HS-5 (cell line): ENCODE results near the gene TIAL1.
"Not testable (repeated sequence)": the region's sequence is repeated elsewhere in the genome, so short reads cannot be mapped to it uniquely, and the experiment has no call there.

ENCODE experiments used
- DNase-seq: peaks from one replicate; pipeline ENCODE4 v3.0.0-alpha.2; 2012; ENCODE audit warnings: low read depth

TIAL1 gene

GRCh38 chr10:119596537-119597404 is at the start of gene TIAL1:
Gene TIAL1, minus strand, starts transcription at chr10:119596964. Its CDS starts 499 bp downstream, at chr10:119596465.
- peak; percentile 98 for DNase-seq

GRCh38 chr10:119644994-119645393 is 48.2 kb upstream of the TIAL1 start:
- no peak for DNase-seq

GRCh38 chr10:119644205-119644814 is 47.5 kb upstream of the TIAL1 start:
- no peak for DNase-seq

GRCh38 chr10:119643306-119644204 is 46.8 kb upstream of the TIAL1 start:
- no peak for DNase-seq

GRCh38 chr10:119642556-119643111 is 45.9 kb upstream of the TIAL1 start:
- no peak for DNase-seq

GRCh38 chr10:119640875-119641526 is 44.2 kb upstream of the TIAL1 start:
- DNase-seq, result no peak

GRCh38 chr10:119640384-119640783 is 43.6 kb upstream of the TIAL1 start:
- DNase-seq, result no peak

- DNase-seq, result no peak
Measured at GRCh38 chr10:119638982-119639381, 42.2 kb upstream of the TIAL1 start.

GRCh38 chr10:119637631-119638030 is 40.9 kb upstream of the TIAL1 start:
- no peak for DNase-seq

- DNase-seq, result no peak
Measured at GRCh38 chr10:119634219-119634544, 37.4 kb upstream of the TIAL1 start.

GRCh38 chr10:119633538-119634218 is 36.9 kb upstream of the TIAL1 start:
- DNase-seq, result no peak

GRCh38 chr10:119630300-119630699 is 33.5 kb upstream of the TIAL1 start:
- no peak for DNase-seq

- no peak for DNase-seq
Measured at GRCh38 chr10:119625570-119626280, 29.0 kb upstream of the TIAL1 start.

GRCh38 chr10:119621078-119621384 is 24.3 kb upstream of the TIAL1 start:
- DNase-seq, result no peak

- peak; percentile 38 for DNase-seq
Measured at GRCh38 chr10:119620241-119621077, 23.7 kb upstream of the TIAL1 start.

- not testable (repeated sequence) for DNase-seq
Measured at GRCh38 chr10:119619811-119620210, 23.0 kb upstream of the TIAL1 start.

- DNase-seq, result no peak
Measured at GRCh38 chr10:119619215-119619614, 22.5 kb upstream of the TIAL1 start.

GRCh38 chr10:119616882-119617570 is 20.3 kb upstream of the TIAL1 start:
- no peak for DNase-seq

GRCh38 chr10:119614686-119615085 is 17.9 kb upstream of the TIAL1 start:
- no peak for DNase-seq
